GM12878 (cell line): ENCODE data around the gene OCIAD2.

Experiments
- CTCF ChIP-seq, 3 experiments: IDR thresholded peaks in 2 of 3; conservative IDR thresholded peaks in 1 of 3; 2 replicates each; pipeline ENCODE4 v1.5.1; 2011; ENCODE audit warnings: low read depth in 3 of 3, low read length in 3 of 3, mild to moderate bottlenecking in 3 of 3, control low read depth in 2 of 3, moderate library complexity in 2 of 3, inconsistent platforms in 1 of 3, mixed read lengths in 1 of 3; ENCODE audit not compliant: control insufficient read depth in 2 of 3, insufficient read depth in 1 of 3; ENCODE audit errors: extremely low read depth in 1 of 3
- FOXM1 ChIP-seq: IDR thresholded peaks from 2 replicates; pipeline ENCODE4 v1.6.1; 2012; ENCODE audit warnings: low read depth, mild to moderate bottlenecking, inconsistent platforms, low read length, moderate library complexity
- PAX5 ChIP-seq: IDR thresholded peaks from 2 replicates; pipeline ENCODE4 v1.6.1; 2011; ENCODE audit warnings: low read depth, low read length, borderline replicate concordance
- PBX3 ChIP-seq: IDR thresholded peaks from 2 replicates; pipeline ENCODE4 v1.6.1; 2011; ENCODE audit warnings: mild to moderate bottlenecking, low read depth, low read length, moderate library complexity; ENCODE audit not compliant: insufficient replicate concordance
- PML ChIP-seq: IDR thresholded peaks from 2 replicates; pipeline ENCODE4 v1.6.1; 2012; ENCODE audit warnings: low read length, inconsistent platforms
- SPI1 ChIP-seq: IDR thresholded peaks from 2 replicates; pipeline ENCODE4 v1.6.1; 2011; ENCODE audit warnings: low read depth, mild to moderate bottlenecking, low read length, moderate library complexity, borderline replicate concordance; ENCODE audit not compliant: insufficient read depth
- WRNIP1 ChIP-seq: IDR thresholded peaks from 2 replicates; pipeline ENCODE4 v1.6.1; 2011; ENCODE audit warnings: low read depth, low read length, improper control_type of control experiment, borderline replicate concordance
- ZNF24 ChIP-seq: fragments of 450-650 bp; IDR thresholded peaks from 2 replicates; pipeline ENCODE4 v1.6.1; 2017; ENCODE audit warnings: antibody characterized with exemption, mild to moderate bottlenecking

GRCh38 chr4:48902266-48902665 is 4.3 kb downstream of the OCIAD2 start:
- TF ChIP-seq PML, result no peak
- TF ChIP-seq ZNF24, result no peak
- TF ChIP-seq CTCF (IDR thresholded peaks at IDR 0.05 in 2 of 3, conservative IDR thresholded peaks at IDR 0.05 in 1 of 3; ENCODE audit: control insufficient read depth in 2 of 3, extremely low read depth in 1 of 3, insufficient read depth in 1 of 3, low read depth in 3 of 3, low read length in 3 of 3), result no peak
- no peak for TF ChIP-seq SPI1
- TF ChIP-seq PAX5, result no peak
- no peak for TF ChIP-seq PBX3
- TF ChIP-seq WRNIP1, result no peak
- TF ChIP-seq FOXM1, result no peak
